Spinal cord (tissue), 10 donors: ENCODE results near the gene DYSF. TPM values are rescaled to one million over a fixed set of nuclear protein-coding genes. Genes with fewer than 3 reads are reported as not detected.

ENCODE experiments used
- DNase-seq, 6 donors: peaks; one replicate each; pipeline versions ENCODE4 v3.0.0 to v3.0.0-alpha.2; 2013 to 2015; ENCODE audit warnings: low spot score in 6 of 6, low read depth in 4 of 6
- H3K27ac ChIP-seq: one replicate; pipeline ENCODE4 v1.5.1; 2013; ENCODE audit warnings: low read depth, low read length, control low read depth
- H3K27me3 ChIP-seq: one replicate; pipeline ENCODE4 v1.6.1; 2013; ENCODE audit warnings: low read length; ENCODE audit not compliant: control insufficient read depth, insufficient read depth
- H3K36me3 ChIP-seq: one replicate; pipeline ENCODE4 v1.6.1; 2013; ENCODE audit warnings: low read length; ENCODE audit not compliant: control insufficient read depth, insufficient read depth
- H3K4me1 ChIP-seq: one replicate; pipeline ENCODE4 v1.6.1; 2013; ENCODE audit warnings: low read length; ENCODE audit not compliant: control insufficient read depth, insufficient read depth
- H3K4me3 ChIP-seq: one replicate; pipeline ENCODE4 v1.5.1; 2013; ENCODE audit warnings: low read depth, low read length, control low read depth
- H3K9me3 ChIP-seq: one replicate; pipeline ENCODE4 v1.6.1; 2013; ENCODE audit warnings: low read length; ENCODE audit not compliant: control insufficient read depth, insufficient read depth
- WGBS: methylation state at CpG from one replicate; pipeline ENCODE4 v1.1.5; 2013; ENCODE audit warnings: missing lambda C conversion rate; ENCODE audit not compliant: insufficient coverage; 5-methylcytosine and 5-hydroxymethylcytosine counted together
- polyA plus RNA-seq, 2 donors: library from polyadenylated mRNA; unstranded; fragments of 120-200 nt; gene quantifications; one replicate each; pipeline ENCODE4 v1.2.1, GENCODE V29; 2013; ENCODE audit not compliant: insufficient read length in 2 of 2
- total RNA-seq, 2 donors: library from RNA; depleted of rRNA in 1 of 2; stranded (reverse); fragments of 120-200 nt in 1 of 2; fragments of >200 nt in 1 of 2; gene quantifications; one replicate each; pipeline versions ENCODE4 v1.2.3 to v1.2.4, GENCODE V29; 2013 to 2014
- donor health status: healthy.

Gene DYSF
- total and polyA plus RNA-seq, 4 donors, result 3.5 to 12.0 (median 6.7) TPM

GRCh38 chr2:71455741-71456569, 2.6 kb downstream of the DYSF start:
- 37% methylated on average over 6 of the region's 6 CpGs for WGBS
- Histone ChIP-seq H3K27ac (no peak overlapping the region), H3K27me3 (peaks cover 35% of the 10 kb centered on the region), H3K4me1 (peaks cover 49% of the 10 kb centered on the region), H3K36me3 (no peaks in the 10 kb centered on the region), H3K9me3 (no peaks in the 10 kb centered on the region), H3K4me3 (no peak overlapping the region)
- no peak for DNase-seq

GRCh38 chr2:71456617-71457016, 3.3 kb downstream of the DYSF start:
- no peak for DNase-seq
- Histone ChIP-seq H3K9me3 (no peaks in the 10 kb centered on the region), H3K27me3 (peaks cover 35% of the 10 kb centered on the region), H3K27ac (no peak overlapping the region), H3K4me3 (no peak overlapping the region), H3K4me1 (peaks cover 49% of the 10 kb centered on the region), H3K36me3 (no peaks in the 10 kb centered on the region)
- 86% methylated on average over 1 of the region's 1 CpG for whole genome bisulfite sequencing

- Histone ChIP-seq H3K36me3 (no peaks in the 10 kb centered on the region), H3K27ac (no peak overlapping the region), H3K9me3 (no peaks in the 10 kb centered on the region), H3K4me3 (no peak overlapping the region), H3K4me1 (peaks cover 49% of the 10 kb centered on the region), H3K27me3 (peaks cover 32% of the 10 kb centered on the region)
- 84% methylated on average over 7 of the region's 9 CpGs for WGBS
- no peak for DNase-seq
Observed at GRCh38 chr2:71457123-71457915, 4.0 kb downstream of the DYSF start.

DNA sequence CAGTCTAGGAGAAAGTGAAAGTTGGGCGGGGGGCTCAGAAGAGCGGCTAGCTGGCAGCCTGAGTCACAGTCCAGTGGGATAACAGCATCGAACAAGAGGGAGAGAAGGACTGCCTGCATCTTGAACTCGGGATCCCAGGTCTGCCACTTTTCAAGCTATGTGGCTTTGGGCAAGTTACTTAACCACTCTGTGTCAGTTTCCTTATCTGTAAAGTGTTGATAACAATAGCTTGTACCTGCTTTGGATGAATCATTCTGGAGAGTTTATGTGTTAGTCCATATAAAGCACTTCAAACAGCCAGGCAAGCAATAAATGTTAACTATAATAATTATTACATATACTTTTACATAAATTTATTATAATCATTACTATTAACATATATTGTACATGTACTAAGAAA, 4.6 kb downstream of the DYSF start:
- Histone ChIP-seq H3K4me3 (no peak overlapping the region), H3K4me1 (peaks cover 49% of the 10 kb centered on the region), H3K36me3 (no peaks in the 10 kb centered on the region), H3K27ac (no peak overlapping the region), H3K9me3 (no peaks in the 10 kb centered on the region), H3K27me3 (peaks cover 27% of the 10 kb centered on the region)
- DNase-seq, result no peak
- WGBS, result 60% methylated on average over 3 of the region's 4 CpGs

GRCh38 chr2:71458413-71459083, 5.2 kb downstream of the DYSF start:
- Histone ChIP-seq H3K36me3 (no peaks in the 10 kb centered on the region), H3K4me1 (peaks cover 45% of the 10 kb centered on the region), H3K9me3 (no peaks in the 10 kb centered on the region), H3K27ac (no peak overlapping the region), H3K27me3 (peaks cover 25% of the 10 kb centered on the region), H3K4me3 (no peak overlapping the region)
- peak in 1 of 6 donors; percentile 46 for DNase-seq
- WGBS, result 42% methylated on average over 4 of the region's 7 CpGs

GRCh38 chr2:71459084-71459431, 5.7 kb downstream of the DYSF start:
- no peak overlapping the region for H3K4me3 ChIP-seq
- DNase-seq, result no peak
- H3K27me3 ChIP-seq, result peaks cover 23% of the 10 kb centered on the region
- H3K36me3 ChIP-seq, result no peaks in the 10 kb centered on the region
- H3K9me3 ChIP-seq, result no peaks in the 10 kb centered on the region
- no peak overlapping the region for H3K27ac ChIP-seq
- peaks cover 40% of the 10 kb centered on the region for H3K4me1 ChIP-seq
- 63% methylated on average over 2 of the region's 2 CpGs for WGBS

GRCh38 chr2:71460056-71460455, 6.7 kb downstream of the DYSF start:
- Histone ChIP-seq H3K27me3 (peaks cover 24% of the 10 kb centered on the region), H3K4me3 (no peak overlapping the region), H3K9me3 (no peaks in the 10 kb centered on the region), H3K4me1 (peaks cover 32% of the 10 kb centered on the region), H3K27ac (no peak overlapping the region), H3K36me3 (no peaks in the 10 kb centered on the region)
- WGBS, result 76% methylated on average over 4 of the region's 6 CpGs
- no peak for DNase-seq

- no peaks in the 10 kb centered on the region for H3K36me3 ChIP-seq
- no peak overlapping the region for H3K4me3 ChIP-seq
- DNase-seq, result peak in 1 of 6 donors; percentile 14
- WGBS, result 54% methylated on average over 9 of the region's 9 CpGs
- peaks cover 24% of the 10 kb centered on the region for H3K27me3 ChIP-seq
- H3K9me3 ChIP-seq, result no peaks in the 10 kb centered on the region
- no peak overlapping the region for H3K27ac ChIP-seq
- H3K4me1 ChIP-seq, result peaks cover 27% of the 10 kb centered on the region
Observed at GRCh38 chr2:71460595-71461303, 7.4 kb downstream of the DYSF start.

DNA sequence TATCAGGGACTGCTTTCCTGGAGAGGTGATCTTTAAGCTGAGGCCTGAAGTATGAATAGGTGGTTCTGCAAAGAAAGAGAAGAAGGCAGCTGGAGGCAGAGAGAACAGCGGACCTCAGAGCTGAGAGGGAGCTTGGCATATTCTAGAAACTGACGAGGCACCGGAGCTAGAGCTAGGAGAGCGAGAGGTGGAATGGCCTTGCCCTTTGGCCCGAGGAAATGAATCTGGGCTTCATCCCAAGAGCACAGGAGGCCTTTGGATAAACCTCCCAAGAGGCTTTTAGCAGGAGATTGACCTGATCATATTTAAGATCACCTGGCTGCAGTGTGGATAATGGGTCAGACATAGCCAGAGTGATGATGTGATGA, 7.9 kb downstream of the DYSF start:
- no peak overlapping the region for H3K27ac ChIP-seq
- DNase-seq, result no peak
- H3K36me3 ChIP-seq, result no peaks in the 10 kb centered on the region
- H3K4me1 ChIP-seq, result peaks cover 28% of the 10 kb centered on the region
- H3K27me3 ChIP-seq, result peaks cover 29% of the 10 kb centered on the region
- no peak overlapping the region for H3K4me3 ChIP-seq
- no peaks in the 10 kb centered on the region for H3K9me3 ChIP-seq
- WGBS, result 49% methylated on average over 5 of the region's 5 CpGs
